ENCODE measurements around the gene LEF1.
"Not testable (repeated sequence)": the region's sequence is repeated elsewhere in the genome, so short reads cannot be mapped to it uniquely, and the experiment has no call there.

LEF1 gene

GRCh38 chr4:108053251-108053711 lies 115.5 kb downstream of the LEF1 start:
- no peak for DNase-seq

DNA sequence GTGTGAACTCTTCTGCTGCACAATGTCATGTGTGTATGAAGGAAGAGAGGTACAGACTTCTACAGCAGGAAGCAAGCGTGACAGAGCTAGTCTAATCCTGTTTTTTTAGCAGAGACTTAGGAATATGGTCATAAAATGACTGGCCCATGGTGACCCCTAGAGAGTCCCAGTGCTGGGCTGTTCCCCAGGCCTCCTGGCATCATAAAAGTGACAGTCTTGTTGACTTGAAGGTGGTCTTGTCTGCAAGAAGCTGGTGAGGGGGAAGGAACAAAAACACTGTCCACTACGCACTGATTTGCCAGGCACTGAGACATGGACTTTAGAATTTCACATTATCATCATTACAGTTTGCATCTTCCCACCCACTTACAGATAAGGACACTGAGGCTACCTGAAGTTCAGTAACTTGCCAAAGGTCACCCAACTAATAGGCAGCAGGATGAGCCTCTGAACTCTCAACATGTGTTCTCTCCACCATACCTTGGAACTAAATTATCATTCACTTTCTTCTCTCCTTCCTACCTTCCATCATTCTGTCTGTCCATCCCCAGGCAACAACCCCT lies 116.1 kb downstream of the LEF1 start:
- DNase-seq: no peak

DNA sequence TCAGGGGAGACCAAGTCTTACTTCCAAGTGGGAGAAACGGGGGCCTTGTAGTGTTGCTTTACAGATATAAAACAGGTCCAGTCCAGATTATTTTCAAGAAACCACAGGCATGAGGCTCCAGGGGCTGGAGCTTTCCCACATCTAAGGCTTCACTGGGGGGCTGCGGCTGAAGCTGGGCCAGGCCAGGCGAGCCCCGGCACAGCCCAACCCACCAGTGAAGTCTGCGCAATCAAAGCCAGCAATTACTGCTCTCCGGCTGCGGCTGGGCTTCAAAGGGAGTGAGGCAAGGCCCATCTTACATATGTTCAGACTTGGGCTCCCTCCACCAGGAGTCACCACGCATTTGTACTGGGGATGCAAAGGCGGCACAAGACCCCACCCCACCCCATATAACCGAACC lies 117.4 kb downstream of the LEF1 start:
- DNase-seq: no peak

DNA sequence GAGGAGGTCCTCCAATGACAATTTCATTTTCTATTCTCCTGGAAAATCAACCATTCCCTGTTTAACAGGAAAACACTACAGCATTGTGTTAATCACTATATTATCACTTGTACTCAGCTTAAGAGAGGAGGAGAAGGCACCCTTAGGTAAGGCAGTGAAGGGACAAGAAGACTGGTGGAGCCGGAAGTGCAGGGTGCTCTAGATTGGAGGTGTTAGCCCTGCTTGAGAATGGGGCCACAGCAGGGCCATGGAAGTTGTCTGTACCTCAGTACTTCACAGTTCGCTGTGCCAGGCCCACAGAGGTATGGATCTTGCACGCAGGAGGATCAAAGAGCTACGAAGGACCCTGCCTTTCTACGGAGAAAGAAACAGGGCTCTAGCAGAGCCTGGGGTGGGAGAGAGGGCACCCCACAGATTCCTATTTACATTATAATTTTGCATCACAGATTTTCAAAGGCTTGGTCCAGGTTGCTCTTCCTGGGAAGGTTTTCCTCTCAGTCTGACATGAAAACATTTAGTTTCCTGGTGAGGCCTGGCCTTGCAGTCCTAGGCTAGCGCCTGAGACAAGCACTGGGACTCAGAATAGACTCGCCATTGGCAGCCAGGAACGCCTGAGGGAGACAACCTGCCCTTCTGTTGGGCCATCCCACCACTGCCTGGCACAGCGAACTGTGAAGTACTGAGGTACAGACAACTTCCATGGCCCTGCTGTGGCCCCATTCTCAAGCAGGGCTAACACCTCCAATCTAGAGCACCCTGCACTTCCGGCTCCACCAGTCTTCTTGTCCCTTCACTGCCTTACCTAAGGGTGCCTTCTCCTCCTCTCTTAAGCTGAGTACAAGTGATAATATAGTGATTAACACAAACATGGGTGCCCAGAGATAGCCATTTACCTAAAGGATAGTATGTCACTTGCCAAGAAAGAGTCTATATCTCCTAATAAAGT lies 118.3 kb downstream of the LEF1 start:
- DNase-seq: not testable (repeated sequence)

DNA sequence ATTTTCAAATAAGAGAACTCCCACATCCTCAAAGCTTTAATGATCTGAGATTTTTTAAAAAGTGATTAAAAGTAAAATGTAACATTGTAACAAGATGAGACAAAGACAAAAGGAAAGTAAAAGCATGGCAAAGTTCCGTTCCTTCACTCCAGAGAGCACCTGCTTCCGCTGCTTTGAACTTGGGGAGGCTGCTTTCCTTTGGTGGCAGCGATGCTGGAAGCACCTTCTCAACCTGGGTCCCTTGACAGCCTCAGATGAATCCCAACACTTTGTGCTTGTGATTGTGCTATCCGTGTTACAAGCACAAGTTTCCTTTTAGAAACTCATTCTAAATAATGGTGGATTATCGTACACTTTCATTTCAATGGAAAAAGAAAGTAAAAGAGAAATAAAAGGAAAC lies 119.3 kb downstream of the LEF1 start:
- DNase-seq: no peak

- no peak for DNase-seq
Measured at GRCh38 chr4:108048997-108049396, 119.7 kb downstream of the LEF1 start.

DNA sequence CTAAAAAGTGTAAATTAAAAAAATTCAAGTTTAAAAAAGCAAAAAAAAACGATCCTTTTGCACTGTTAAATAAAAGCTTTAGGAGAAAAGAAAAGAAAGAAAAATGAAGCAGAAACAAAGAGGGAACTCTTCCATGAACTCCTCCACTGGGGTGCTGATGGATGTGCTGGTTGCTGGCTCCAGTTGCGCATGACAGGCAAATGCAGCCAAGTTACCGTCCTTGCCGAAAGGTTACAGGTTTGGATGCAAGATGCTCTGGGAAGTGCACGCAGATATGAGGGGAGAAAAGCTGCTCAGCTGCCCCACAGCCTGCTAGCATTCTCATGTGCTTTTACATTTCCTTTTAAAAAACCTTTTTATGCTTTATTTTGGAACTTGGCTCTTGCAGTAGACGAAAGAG lies 120.6 kb downstream of the LEF1 start:
- DNase-seq: no peak

GRCh38 chr4:108047199-108047598 lies 121.5 kb downstream of the LEF1 start:
- DNase-seq: no peak

DNA sequence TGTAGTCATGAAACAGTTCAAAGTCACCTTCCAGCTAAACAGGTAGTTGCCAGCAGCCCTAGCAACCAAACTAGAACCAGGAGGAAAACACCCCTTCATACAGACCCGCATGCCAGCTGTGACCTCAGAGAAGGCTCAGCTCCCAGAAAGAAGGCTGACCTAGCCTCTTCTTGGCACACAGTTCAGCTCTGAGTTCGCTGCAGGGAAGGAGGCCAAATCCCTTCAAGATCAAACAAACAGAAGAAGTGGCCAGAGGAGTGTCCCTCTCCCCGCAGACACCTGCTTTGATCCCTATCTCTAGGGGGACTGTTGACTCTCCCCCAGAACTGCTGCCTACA lies 123.1 kb downstream of the LEF1 start:
- DNase-seq: no peak

DNA sequence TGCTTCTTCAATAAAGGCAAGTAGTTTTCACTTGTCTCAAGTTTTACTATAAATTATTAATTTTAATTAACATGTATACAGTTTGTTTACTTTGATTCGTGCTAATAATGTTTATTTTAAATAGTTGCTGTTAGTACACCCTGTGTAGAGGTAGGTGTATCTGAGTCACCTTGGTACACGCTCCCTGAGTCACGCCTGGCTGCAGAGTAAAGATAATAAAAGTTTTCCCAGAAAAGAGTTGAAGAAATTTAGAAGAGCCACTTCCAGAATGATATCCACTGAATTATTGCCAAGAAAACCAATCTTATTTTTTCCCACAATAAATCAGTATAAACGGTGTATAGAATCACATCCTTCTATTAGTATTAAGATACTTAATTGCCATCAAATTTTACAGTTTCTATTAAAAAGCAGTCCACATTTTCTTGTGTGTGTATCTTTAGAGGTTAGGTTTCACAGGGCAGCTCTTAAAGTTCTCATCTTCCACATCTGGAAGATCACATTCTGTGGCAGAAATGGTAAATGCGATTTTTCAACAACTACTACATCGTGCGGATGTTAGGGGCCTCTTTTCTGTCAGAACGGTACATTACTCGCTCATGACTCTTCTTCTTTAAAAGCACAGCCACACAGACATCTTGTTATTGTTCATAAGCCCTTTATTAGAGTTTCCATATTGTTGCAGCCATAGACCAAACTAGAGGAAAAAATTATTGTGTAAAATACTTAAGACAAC lies 123.6 kb downstream of the LEF1 start:
- no peak for DNase-seq

GRCh38 chr4:108043526-108043925 lies 125.2 kb downstream of the LEF1 start:
- peak; percentile 48 for DNase-seq

GRCh38 chr4:108042927-108043326 lies 125.8 kb downstream of the LEF1 start:
- no peak for DNase-seq

DNA sequence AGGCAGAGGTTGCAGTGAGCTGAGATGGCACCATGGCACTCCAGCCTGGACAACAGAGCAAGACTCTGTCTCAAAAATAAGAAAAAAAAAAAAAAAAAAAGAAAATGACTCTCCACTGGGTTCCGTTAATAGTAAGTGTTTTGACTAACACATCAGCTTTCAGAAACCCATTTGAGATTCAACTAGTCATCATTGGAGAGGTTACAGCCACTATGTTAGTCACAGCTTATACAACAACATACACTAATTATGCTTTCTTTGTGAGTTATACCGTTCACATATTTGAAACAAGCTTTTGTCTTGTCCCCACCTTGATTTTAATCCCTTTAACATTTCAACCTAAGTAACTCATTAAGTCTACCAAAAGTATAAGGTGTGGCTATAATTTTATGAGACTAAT lies 130.8 kb downstream of the LEF1 start:
- DNase-seq: no peak

DNA sequence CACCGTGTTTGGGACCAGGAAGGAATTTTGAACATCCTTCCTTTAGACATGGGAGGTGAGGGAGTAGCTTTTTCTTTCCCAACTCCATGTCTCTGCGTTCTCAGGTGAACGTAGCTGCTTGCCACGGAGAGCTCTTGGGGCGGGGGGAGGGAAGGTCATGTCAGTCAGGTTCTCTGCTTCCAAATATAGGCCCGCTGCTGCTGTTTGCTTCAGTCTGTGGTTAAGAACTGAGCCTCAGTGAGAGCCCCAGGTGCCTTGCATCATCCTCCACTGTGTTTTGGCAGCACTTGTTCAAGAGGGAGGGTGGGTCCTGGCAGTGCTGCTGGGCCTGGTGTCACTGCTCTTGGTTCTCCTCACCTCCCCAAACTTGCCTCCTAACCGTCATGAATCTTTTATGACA lies 132.5 kb downstream of the LEF1 start:
- DNase-seq: no peak

DNA sequence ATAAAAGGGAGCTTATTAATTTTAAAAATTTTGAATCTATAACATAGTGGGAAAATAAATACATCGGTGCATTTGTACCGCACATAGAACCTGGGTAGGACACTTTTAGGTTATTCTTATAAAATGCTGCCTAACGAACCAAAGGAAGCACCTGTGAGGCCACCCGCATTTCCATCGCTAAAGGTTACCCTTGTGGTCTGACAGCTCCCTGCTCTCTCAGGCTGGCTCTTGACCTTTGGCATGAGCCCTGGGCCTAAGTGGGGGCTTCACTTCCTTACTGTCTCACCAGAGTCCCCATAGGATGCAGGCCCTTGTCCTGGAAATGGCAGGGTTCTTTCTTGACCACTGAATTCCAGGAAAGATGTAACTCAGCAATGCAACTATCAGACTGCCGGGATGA lies 133.0 kb downstream of the LEF1 start:
- no peak for DNase-seq

DNA sequence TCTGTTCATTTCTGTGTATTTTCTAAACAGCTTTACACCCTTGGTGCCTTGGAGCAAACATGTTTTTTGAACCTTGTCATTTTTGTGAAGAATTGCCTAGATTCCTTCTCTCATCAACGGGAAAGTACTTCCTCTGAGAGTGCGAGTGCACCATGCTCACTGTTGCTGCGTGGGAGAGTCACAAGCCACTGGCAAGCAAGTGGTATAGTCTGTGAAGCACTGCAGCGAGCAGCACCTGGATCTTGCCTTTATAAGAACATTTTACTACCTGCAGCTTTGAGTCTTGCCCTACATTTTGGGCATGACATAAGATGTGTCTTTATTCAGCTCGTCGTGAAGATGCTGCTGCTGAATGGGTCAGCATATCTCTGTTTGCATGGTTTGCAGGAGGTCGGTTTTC lies 134.2 kb downstream of the LEF1 start:
- no peak for DNase-seq

DNA sequence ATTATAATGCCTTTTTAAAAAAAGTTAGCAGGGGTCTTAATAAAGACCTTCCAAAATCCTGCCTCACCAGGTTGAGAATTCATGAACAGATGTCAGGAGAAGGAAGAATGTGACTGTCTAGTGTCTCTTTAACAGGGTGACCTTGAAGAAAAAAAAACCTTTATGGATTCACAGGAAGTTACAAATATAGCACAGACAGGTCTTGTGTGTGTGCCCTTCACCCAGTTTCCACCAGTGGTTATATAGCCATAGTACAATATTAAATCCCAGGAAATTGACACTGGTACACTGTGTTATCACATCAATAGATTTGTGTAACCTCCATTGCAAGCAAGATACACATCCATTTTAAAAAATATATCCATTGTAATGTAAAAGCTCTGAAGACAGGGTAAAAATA lies 135.4 kb downstream of the LEF1 start:
- DNase-seq: no peak

DNA sequence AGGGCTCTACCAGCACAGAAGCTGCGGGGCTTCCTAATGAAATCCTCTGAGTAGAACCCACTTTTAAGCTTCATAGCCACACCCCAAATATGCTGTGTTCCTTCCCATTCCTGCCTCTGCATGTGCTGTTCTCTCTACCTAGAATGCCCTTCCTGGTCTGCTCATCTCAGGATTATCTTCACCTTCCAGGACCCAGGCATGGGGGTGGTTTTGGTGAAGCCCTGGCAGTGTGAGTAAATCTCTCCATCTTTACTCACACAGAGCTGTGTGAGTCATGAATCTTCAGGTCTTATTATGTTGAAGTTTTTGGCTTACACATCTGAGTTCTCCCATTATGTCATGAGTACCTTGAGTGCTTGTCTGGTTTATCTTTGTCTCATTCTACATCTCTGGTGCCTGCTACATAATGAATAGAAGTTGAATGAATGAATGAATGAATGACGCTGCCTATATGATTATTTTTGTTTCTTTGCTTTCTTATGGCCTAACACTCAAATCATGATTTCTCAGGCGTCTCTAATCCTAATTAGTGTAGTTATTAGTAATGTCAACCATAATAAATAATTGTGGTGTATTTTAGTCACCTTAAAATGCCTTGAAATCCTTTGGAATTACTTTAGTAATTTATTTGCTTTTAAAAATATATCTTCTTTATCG lies 137.2 kb downstream of the LEF1 start:
- DNase-seq: no peak

DNA sequence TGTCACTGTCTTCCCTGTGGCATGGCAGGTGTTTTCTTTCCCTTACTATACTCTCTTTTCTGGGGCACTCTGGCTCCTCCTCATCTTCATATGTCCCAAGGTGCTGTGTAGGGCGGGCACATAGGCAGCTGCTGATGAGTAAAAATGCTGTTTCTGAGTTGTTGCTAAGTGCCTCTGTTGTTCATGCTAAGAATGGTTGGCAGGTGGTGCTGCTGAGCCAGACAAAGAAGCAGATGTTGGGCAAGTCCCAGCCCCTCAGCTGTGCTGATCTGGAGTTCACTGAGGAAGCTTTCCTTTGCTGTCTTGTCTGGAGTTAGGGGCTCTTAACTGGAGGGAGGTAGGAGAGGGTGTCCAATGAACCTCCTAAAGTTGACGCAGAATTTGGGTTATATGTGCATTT lies 138.4 kb downstream of the LEF1 start:
- DNase-seq: peak; percentile 12

DNA sequence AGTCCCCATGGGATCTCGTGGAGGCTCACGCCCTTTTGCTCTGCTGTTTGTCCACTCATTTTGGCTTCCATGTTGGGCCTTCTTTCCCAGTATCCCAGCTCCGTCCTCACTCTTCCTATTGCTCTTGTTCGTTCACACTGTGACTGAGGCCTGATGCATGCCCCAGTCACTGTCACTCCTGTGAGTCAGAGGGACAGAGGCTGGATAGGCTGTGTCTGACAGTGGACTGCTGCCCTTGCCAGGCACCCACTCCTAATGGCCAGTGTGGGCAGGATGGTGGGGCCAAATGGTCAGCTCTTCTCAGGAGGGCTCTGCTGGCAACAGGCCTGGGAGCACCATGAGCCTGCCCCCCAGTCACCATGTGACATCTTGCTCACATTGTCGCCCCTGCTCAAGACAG lies 139.0 kb downstream of the LEF1 start:
- DNase-seq: no peak

DNA sequence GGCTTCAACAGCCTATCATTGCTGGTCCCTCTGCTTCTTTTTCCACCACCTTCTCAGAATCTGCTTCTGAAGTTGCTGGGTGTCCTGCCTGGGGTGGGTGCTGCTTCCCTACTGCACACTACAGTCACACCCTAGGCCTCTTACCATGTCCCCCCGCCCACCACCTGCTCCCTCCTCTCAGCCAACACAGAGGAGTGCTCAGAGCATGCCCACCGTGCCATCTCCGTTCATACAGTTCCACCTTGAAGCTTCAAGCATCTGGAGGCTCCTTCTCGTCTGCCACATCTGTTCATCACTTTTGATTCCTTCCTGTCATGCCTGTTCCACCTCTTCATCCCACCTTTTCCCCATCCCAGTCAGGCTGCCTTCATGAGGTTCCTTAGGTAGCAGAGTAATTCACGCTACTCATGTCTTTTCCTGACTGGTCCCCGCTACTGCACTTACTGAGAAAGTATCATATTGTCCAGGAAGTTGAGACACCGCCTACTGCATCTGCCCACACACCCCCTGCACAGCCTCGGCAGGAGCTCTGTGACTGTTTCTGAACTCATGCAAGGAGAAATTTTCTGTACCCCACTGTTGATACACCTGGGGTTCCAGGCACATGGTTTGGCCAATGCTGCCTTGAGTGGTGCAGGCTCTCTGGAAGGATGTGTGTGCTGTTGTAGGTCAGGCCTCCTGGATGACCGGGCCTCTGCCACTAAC lies 139.6 kb downstream of the LEF1 start:
- DNase-seq: no peak

DNA sequence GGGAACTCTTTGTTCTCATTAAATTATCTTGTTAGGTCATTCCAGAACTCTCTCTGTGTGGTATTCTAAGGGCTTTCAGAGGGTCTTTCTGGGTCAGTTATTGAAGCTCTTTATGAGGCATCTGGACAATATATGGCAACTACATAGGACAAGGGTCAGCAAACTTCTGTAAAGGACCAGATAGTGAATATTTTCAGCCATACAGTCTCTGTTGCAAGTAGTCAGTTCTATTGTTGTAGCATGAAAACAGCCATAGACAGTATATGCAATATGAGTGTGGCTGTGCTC lies 143.9 kb downstream of the LEF1 start:
- no peak for DNase-seq

Measured in NCI-H1436 (cell line).